IPS DF 4.7 (cell line): ENCODE measurements around the gene KIAA1210.
"Not testable (repeated sequence)": the region's sequence is repeated elsewhere in the genome, so short reads cannot be mapped to it uniquely, and the experiment has no call there.

Source experiments
- DNase-seq: peaks from one replicate; pipeline ENCODE4 v3.0.0-alpha.2; 2013; ENCODE audit warnings: low spot score; ENCODE audit errors: extremely low read depth

KIAA1210 gene

GRCh38 chrX:119040432-119040831 is 87.2 kb downstream of the KIAA1210 start:
- no peak for DNase-seq

DNA sequence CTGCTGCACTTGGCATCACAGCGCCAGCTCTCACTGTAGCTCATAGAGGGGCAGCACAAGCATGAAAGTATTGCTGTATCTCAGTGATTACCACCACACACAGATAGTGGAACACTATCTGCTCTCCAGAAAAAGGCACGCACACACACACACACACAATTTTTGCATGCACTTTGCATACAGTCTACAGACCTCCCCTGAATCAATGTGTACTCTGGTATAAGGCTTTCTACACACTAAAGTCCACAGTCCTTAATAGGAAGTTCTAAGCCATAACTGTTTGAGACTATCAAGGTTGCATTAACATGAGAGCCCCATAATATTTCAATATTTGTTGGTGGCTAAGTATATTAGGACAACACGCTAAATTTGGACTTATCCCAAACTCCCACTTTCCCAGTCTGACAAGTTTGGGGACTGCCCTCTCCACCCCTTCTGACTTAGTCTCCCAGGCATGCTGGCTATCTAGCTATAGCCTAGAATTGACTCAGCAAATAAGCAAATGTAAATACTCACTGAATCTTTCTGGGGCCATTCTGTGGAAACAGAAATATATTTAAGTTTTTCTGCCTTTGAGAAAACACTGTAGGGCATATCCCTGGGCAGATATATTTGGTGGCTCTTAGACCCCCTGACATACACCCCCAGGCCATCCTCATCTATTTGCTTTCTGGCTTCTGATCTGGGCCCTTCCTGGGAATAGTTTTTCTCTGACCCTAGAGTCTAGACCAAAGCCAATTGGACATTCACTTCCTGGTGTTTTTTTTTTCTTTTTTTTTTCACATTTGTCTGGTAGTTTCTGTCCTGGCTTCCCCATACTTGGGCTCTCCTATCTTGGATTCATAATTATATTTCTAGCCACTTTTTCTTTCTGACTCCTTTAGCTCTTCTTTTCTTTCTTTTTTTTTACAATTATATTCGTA is 91.2 kb downstream of the KIAA1210 start:
- no peak for DNase-seq

DNA sequence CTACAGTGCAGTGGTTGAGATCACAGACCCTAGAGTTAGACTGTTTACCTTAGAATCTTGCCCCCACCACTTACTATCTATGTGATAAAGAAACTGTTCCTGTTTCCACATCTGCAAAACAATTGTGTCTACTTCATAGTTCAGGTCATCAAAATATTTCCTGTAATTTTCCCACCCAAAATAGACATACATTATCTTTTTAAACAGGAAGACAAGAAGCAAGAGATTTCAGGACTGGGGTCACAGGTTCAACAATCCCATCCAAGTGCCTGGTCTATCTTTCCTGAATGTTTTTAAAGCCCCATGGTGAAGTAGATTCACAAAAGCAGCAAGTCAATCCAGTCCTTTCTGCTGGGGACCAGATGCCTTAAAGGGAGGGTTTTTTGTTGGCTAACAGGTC is 96.6 kb downstream of the KIAA1210 start:
- no peak for DNase-seq

GRCh38 chrX:119029656-119030055 is 98.0 kb downstream of the KIAA1210 start:
- not testable (repeated sequence) for DNase-seq

GRCh38 chrX:119028733-119029330 is 98.8 kb downstream of the KIAA1210 start:
- no peak for DNase-seq
